ENCODE data around the gene LRWD1. TPM values are rescaled to one million over a fixed set of nuclear protein-coding genes. Genes with fewer than 3 reads are reported as not detected.
A peak's percentile ranks its signal among the peaks of the same experiment; 100 is the strongest.

LRWD1 gene
- 10 to 100 TPM; 10.7 to 26.2 (median 14.6) TPM for total RNA-seq
- polyA plus RNA-seq, result 10 to 100 TPM in 1 of 2 donors, 1 to 10 TPM in 1; 3.4 to 12.6 TPM
- long read RNA-seq, donor 1, transcript LRWD1-201 (15 exons, 2,215 nt), result major isoform, 86 of 128 reads
- long read RNA-seq, donor 1, partial matches to known transcripts, result 11 of 128 reads
- long read RNA-seq, donor 1, other reads (novel, unspliced or antisense), result 31 of 128 reads
- long read RNA-seq, donor 2, transcript LRWD1-201 (15 exons, 2,215 nt), result major isoform, 5 of 17 reads
- long read RNA-seq, donor 2, partial matches to known transcripts, result 12 of 17 reads
- long read RNA-seq, donor 2, other reads (novel, unspliced or antisense), result 0 of 17 reads
- long read RNA-seq, donor 3, transcript LRWD1-201 (15 exons, 2,215 nt), result major isoform, 23 of 37 reads
- long read RNA-seq, donor 3, partial matches to known transcripts, result 5 of 37 reads
- long read RNA-seq, donor 3, other reads (novel, unspliced or antisense), result 9 of 37 reads

GRCh38 chr7:102464577-102465280 lies at the start of gene LRWD1, which contains the start of gene ALKBH4:
LRWD1 (plus strand) TSS chr7:102464984; CDS start chr7:102465081, 97 bp downstream.
ALKBH4 (minus strand) TSS chr7:102464863; CDS start chr7:102464836, 27 bp downstream.
- Histone ChIP-seq H3K4me1 (ENCODE audit: insufficient read depth) (peaks cover 14% of the 10 kb centered on the region), H3K27ac (peak within 1 kb of the TSS; percentile 31 to 85)
- intact Hi-C loops (cut with DNase I), result no loop called here

GRCh38 chr7:102415685-102416225 lies 49.0 kb upstream of the LRWD1 start:
- DNase-seq, result no peak
- no peaks in the 10 kb centered on the region for H3K4me1 ChIP-seq (ENCODE audit: insufficient read depth)
- no peak overlapping the region for H3K27ac ChIP-seq
- intact Hi-C loops (cut with DNase I), result no loop called here
- no peaks in the 10 kb centered on the region for H3K9me3 ChIP-seq
- TF ChIP-seq EP300 (IDR thresholded peaks at IDR 0.05) (no peak), POLR2A (IDR thresholded peaks at IDR 0.05) (no peak), CTCF (IDR thresholded peaks at IDR 0.05) (no peak)
- H3K4me3 ChIP-seq, result no peak overlapping the region
- 87 to 90% (median 89%) methylated on average over 12 of the region's 12 CpGs for WGBS, 3 donors
- H3K27me3 ChIP-seq, result no peaks in the 10 kb centered on the region
- no peaks in the 10 kb centered on the region for H3K36me3 ChIP-seq

More at GRCh38 chr7:102464577-102465280, at the start of gene LRWD1, which contains the start of gene ALKBH4:
- TF ChIP-seq CTCF (IDR thresholded peaks at IDR 0.05), result peak in 2 of 3 donors; percentile 23 to 28
- TF ChIP-seq POLR2A (IDR thresholded peaks at IDR 0.05), result peak; percentile 33
- TF ChIP-seq EP300 (IDR thresholded peaks at IDR 0.05), result no peak
- no peaks in the 10 kb centered on the region for H3K27me3 ChIP-seq
- 0 to 1% (median 0%) methylated on average over 49 to 81 of the region's 81 CpGs for WGBS, 3 donors
- peak; percentile 91 to 96 (median 93) for DNase-seq
- no peaks in the 10 kb centered on the region for H3K36me3 ChIP-seq
- no peaks in the 10 kb centered on the region for H3K9me3 ChIP-seq
- peak within 1 kb of the TSS; percentile 84 for H3K4me3 ChIP-seq

GRCh38 chr7:102416406-102416805 lies 48.4 kb upstream of the LRWD1 start:
- Histone ChIP-seq H3K4me1 (ENCODE audit: insufficient read depth) (no peaks in the 10 kb centered on the region), H3K36me3 (no peaks in the 10 kb centered on the region), H3K27me3 (no peaks in the 10 kb centered on the region), H3K27ac (no peak overlapping the region), H3K9me3 (no peaks in the 10 kb centered on the region), H3K4me3 (no peak overlapping the region)
- WGBS, 3 donors, result 90 to 93% (median 93%) methylated on average over 6 of the region's 6 CpGs
- TF ChIP-seq CTCF (IDR thresholded peaks at IDR 0.05), result no peak
- no peak for TF ChIP-seq EP300 (IDR thresholded peaks at IDR 0.05)
- no peak for TF ChIP-seq POLR2A (IDR thresholded peaks at IDR 0.05)
- intact Hi-C loops (cut with DNase I), result no loop called here
- DNase-seq, result no peak

GRCh38 chr7:102417105-102417504 lies 47.7 kb upstream of the LRWD1 start:
- Histone ChIP-seq H3K27me3 (no peaks in the 10 kb centered on the region), H3K27ac (no peak overlapping the region), H3K4me3 (no peak overlapping the region), H3K4me1 (ENCODE audit: insufficient read depth) (no peaks in the 10 kb centered on the region), H3K9me3 (no peaks in the 10 kb centered on the region), H3K36me3 (no peaks in the 10 kb centered on the region)
- DNase-seq, result no peak
- TF ChIP-seq CTCF (IDR thresholded peaks at IDR 0.05), result no peak
- no peak for TF ChIP-seq EP300 (IDR thresholded peaks at IDR 0.05)
- TF ChIP-seq POLR2A (IDR thresholded peaks at IDR 0.05), result no peak
- intact Hi-C loops (cut with DNase I), result no loop called here
- 74 to 79% (median 78%) methylated on average over 3 of the region's 3 CpGs for WGBS, 3 donors
